Fibroblast of skin of back (primary cell): ENCODE results near the gene MYORG. TPM values are rescaled to one million over a fixed set of nuclear protein-coding genes. Genes with fewer than 3 reads are reported as not detected.

ENCODE experiments used
- DNase-seq: peaks from one replicate; pipeline ENCODE4 v3.0.0-alpha.2; 2013
- polyA plus RNA-seq, 2 experiments: library from polyadenylated mRNA; unstranded; fragments of 120-200 nt; gene quantifications; one replicate each; pipeline ENCODE4 v1.2.1, GENCODE V29; 2013; ENCODE audit not compliant: insufficient read length in 2 of 2

Gene MYORG
- 1.3 TPM for polyA plus RNA-seq (2013, experiment 1 of 2; ENCODE audit: insufficient read length)
- 1.3 TPM for polyA plus RNA-seq (2013, experiment 2 of 2; ENCODE audit: insufficient read length)

- peak; percentile 86 for DNase-seq
These were observed at the start of gene MYORG for GRCh38 chr9:34376596-34377403. Gene MYORG, minus strand, starts transcription at chr9:34376898. Its CDS starts 3,955 bp downstream, at chr9:34372943.

GRCh38 chr9:34419716-34420504 lies 43.2 kb upstream of the MYORG start:
- DNase-seq = no peak

GRCh38 chr9:34417734-34418133 lies 41.0 kb upstream of the MYORG start:
- DNase-seq = no peak

GRCh38 chr9:34413231-34413852 lies 36.6 kb upstream of the MYORG start:
- DNase-seq = peak; percentile 64

- no peak for DNase-seq
These were observed 35.6 kb upstream of the MYORG start for GRCh38 chr9:34412336-34412735.

GRCh38 chr9:34409154-34409553 lies 32.5 kb upstream of the MYORG start:
- no peak for DNase-seq

- no peak for DNase-seq
These were observed 31.5 kb upstream of the MYORG start for GRCh38 chr9:34408173-34408572.

- no peak for DNase-seq
These were observed 29.5 kb upstream of the MYORG start for GRCh38 chr9:34406219-34406618.

GRCh38 chr9:34405719-34406118 lies 29.0 kb upstream of the MYORG start:
- DNase-seq = peak; percentile 15

GRCh38 chr9:34403554-34404380 lies 27.1 kb upstream of the MYORG start:
- DNase-seq = peak; percentile 54

GRCh38 chr9:34400686-34401602 lies 24.2 kb upstream of the MYORG start:
- DNase-seq = no peak

- no peak for DNase-seq
These were observed 23.6 kb upstream of the MYORG start for GRCh38 chr9:34400275-34400674.

- no peak for DNase-seq
These were observed 23.0 kb upstream of the MYORG start for GRCh38 chr9:34399729-34400128.

GRCh38 chr9:34398875-34399274 lies 22.2 kb upstream of the MYORG start:
- no peak for DNase-seq

- no peak for DNase-seq
These were observed 19.8 kb upstream of the MYORG start for GRCh38 chr9:34396276-34397214.

- no peak for DNase-seq
These were observed 15.8 kb upstream of the MYORG start for GRCh38 chr9:34392511-34392910.

GRCh38 chr9:34387239-34387638 lies 10.5 kb upstream of the MYORG start:
- no peak for DNase-seq

- DNase-seq = no peak
These were observed 10.0 kb upstream of the MYORG start for GRCh38 chr9:34386656-34387055.

- DNase-seq = no peak
These were observed 9.0 kb upstream of the MYORG start for GRCh38 chr9:34385561-34386230.
